GM12878 (cell line): ENCODE data around the gene POLD4. TPM values are rescaled to one million over a fixed set of nuclear protein-coding genes. Genes with fewer than 3 reads are reported as not detected.

Experiments used
- FOXM1 ChIP-seq: IDR thresholded peaks from 2 replicates; pipeline ENCODE4 v1.6.1; 2012; ENCODE audit warnings: low read depth, mild to moderate bottlenecking, inconsistent platforms, low read length, moderate library complexity
- JUNB ChIP-seq: IDR thresholded peaks from 2 replicates; pipeline ENCODE4 v1.6.1; 2016; ENCODE audit warnings: antibody characterized with exemption, mild to moderate bottlenecking
- NR2C2 ChIP-seq: IDR thresholded peaks from 2 replicates; pipeline ENCODE4 v1.6.1; 2011; ENCODE audit warnings: borderline replicate concordance, low read depth; ENCODE audit not compliant: control insufficient read depth, insufficient read length
- PRDM15 ChIP-seq: fragments of 450-650 bp; formaldehyde crosslinking; IDR thresholded peaks from 2 replicates; pipeline ENCODE4 v1.4.0; 2020; ENCODE audit warnings: mild to moderate bottlenecking, moderate library complexity
- SMAD5 ChIP-seq: IDR thresholded peaks from 2 replicates; pipeline ENCODE4 v1.6.1; 2016; ENCODE audit warnings: antibody characterized with exemption, low read depth
- SRF ChIP-seq, 2 experiments: IDR thresholded peaks; 2 replicates each; pipeline ENCODE4 v1.6.1; 2011; ENCODE audit warnings: low read depth in 2 of 2, low read length in 2 of 2, mild to moderate bottlenecking in 1 of 2, moderate library complexity in 1 of 2
- SUZ12 ChIP-seq: fragments of 200-600 bp; sonication (generic); IDR thresholded peaks from one replicate; pipeline ENCODE4 v1.6.1; 2018; ENCODE audit warnings: antibody characterized with exemption, mild to moderate bottlenecking; ENCODE audit not compliant: unreplicated experiment
- TCF12 ChIP-seq: IDR thresholded peaks from 2 replicates; pipeline ENCODE4 v1.6.1; 2011; ENCODE audit warnings: low read depth, mild to moderate bottlenecking, low read length
- ZBTB4 ChIP-seq: fragments of 450-650 bp; formaldehyde crosslinking; IDR thresholded peaks from 2 replicates; pipeline ENCODE4 v1.4.0; 2022; ENCODE audit warnings: mild to moderate bottlenecking, moderate library complexity
- polyA plus RNA-seq, 11 experiments: library from polyadenylated mRNA; depleted of rRNA in 4 of 11; unstranded in 6 of 11; stranded (reverse) in 5 of 11; fragments of >200 nt; fragmentation: Nextera tagmentation in 4 of 11; fragmentation: Illumina TruSeq in 1 of 11; extraction: Ambion mirVana in 4 of 11; extraction: Trizol in 1 of 11; gene quantifications; 1 replicate in 1 of 11; 2 replicates in 10 of 11; pipeline versions ENCODE4 v1.2.1 to v1.2.3, GENCODE V29; 2011 to 2016; ENCODE audit warnings: inconsistent platforms in 2 of 11, missing spikeins in 2 of 11, low read depth in 1 of 11
- total RNA-seq, 4 experiments: library from RNA; depleted of rRNA in 3 of 4; stranded (reverse); fragments of >200 nt in 3 of 4; fragmentation: Illumina TruSeq in 1 of 4; extraction: Trizol in 1 of 4; gene quantifications; 2 replicates each; pipeline versions ENCODE4 v1.2.1 to v1.2.3, GENCODE V29; 2013 to 2021

Gene POLD4
- total and polyA plus RNA-seq, 10 of the 15 experiments (the other 5 are each of a cell fraction or from before 2014, with no cell fraction given): 8.1 to 176 (median 88.1) TPM

- TF ChIP-seq PRDM15 (CRISPR knock-in tag): no peak
- TF ChIP-seq ZBTB4 (CRISPR knock-in tag): no peak
- no peak for TF ChIP-seq SRF (IDR thresholded peaks at IDR 0.05; ENCODE audit: low read depth in 2 of 2, low read length in 2 of 2)
- TF ChIP-seq SMAD5: no peak
- TF ChIP-seq TCF12: 0 out of 2 replicates have a peak, but pooled peaks have one; percentile 8
- no peak; the same call in 1 of the 2 replicates for TF ChIP-seq JUNB
- no peak for TF ChIP-seq FOXM1
- TF ChIP-seq SUZ12: no peak
- TF ChIP-seq NR2C2: no peak
Observed at GRCh38 chr11:67351275-67352005, 1.9 kb downstream of the POLD4 start (continued).
